Activated naive CD4-positive, alpha-beta T cell (primary cell): ENCODE results near the gene CCBE1.

Experiments
- DNase-seq, 4 experiments: peaks; one replicate each; lab custom pipeline; 2025; lab: John Stamatoyannopoulos, UW

CCBE1 gene

DNA sequence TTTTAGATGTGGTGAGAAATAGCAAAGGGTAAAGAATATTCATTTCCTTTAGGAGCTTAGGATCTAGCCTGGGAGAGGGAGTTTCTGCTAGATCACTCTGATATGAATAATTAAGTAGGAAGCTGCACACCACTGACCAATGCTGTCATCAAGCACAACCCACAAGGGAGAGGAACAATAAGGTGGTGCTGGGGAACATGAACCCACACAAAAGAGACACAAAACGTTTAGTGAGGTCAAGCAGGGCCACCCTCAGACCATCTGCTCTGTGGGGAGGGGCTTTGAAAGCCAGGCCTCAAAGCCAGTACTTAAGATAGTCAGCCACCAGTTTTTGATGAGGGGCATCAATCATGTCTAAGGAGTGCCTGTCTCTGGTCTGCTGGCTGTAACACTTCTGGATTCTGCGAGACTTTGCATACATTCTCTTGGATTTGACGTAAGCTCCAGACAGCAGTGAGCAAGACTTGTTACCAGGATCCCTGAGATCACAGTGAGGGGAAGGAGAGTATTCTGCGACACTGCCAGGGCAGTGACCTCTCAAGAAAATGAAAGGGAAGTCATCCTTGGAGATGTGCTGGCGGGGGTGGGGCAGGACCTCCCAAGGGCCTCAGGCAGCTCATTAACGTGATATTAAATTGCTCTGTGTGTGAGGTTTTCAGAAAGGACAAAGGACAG, 127.0 kb downstream of the CCBE1 start:
- no peak for DNase-seq

DNA sequence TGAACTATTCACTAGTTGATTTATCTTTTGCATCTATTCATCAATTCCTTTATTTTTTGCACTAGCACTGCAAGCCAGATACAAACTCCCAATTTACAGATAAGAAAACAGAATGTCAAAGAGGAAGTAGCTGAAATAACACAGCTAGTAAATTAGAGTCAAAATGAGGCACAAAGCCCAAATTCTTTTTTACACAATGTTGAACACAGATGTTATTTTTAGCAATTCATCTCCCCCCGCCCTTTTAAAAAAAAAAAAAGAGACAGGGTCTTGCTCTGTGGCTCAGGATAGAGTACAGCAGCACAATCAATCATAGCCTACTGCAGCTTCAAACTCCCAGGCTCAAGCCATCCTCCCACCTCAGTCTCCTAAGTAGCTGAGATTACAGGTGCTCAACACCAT, 127.8 kb downstream of the CCBE1 start:
- DNase-seq, result no peak

DNA sequence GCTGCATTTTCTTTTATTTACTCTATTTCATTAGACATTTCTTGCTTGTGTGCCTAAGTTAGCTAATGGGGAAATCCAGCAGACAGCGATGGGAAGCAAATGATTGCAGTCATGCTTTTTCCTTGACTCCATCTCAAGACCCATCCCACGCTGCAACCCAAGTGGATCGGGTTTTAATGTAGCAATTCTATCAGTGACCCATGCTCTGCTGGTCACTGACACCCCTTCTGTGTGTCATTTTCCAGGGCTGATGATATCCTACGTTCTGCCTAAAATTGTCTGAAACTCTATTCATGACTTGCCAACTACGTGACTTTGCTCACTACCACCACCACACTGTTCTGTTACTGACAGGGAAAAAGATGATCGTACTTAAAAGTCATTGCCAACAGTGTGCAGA, 129.8 kb downstream of the CCBE1 start:
- no peak for DNase-seq

DNA sequence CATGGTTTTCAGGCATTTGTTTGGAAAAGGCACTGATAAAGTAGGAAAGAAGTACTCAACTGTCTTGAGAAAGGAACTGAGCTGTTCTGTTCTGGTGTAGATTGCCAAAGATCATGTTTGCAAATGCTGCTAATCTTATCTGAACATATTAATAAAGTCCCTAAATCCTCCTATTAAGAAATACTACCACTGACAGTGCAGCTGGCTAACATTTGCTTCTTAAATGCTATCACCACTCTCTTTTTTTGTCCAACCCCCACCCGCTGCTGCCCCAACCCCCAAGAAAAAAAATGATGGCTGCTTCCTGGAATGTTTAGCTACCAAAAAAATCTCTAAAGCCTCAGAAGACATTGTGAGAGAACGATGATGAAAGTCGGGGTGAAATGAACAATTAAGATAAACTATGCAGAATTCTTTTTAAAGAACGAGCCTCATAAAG, 130.7 kb downstream of the CCBE1 start:
- DNase-seq, result no peak

DNA sequence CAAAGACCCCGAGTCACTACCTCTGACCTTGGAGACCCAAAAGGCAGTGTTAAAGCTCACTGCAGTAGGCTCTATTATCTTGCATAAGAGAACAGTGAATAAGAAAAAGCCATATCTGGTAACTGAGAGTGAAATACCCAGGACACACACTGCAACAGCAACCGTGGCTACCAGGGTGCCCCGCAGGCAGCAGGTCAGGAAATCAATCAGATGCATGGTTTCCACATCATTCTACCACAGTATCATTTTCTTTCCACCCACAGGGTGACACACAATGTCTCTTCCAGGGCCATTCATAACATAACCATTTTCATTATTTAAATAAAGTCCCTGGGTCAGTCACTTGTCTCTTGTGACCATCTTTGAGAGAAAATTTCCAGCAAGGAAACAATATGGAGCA, 131.3 kb downstream of the CCBE1 start:
- DNase-seq, result no peak

DNA sequence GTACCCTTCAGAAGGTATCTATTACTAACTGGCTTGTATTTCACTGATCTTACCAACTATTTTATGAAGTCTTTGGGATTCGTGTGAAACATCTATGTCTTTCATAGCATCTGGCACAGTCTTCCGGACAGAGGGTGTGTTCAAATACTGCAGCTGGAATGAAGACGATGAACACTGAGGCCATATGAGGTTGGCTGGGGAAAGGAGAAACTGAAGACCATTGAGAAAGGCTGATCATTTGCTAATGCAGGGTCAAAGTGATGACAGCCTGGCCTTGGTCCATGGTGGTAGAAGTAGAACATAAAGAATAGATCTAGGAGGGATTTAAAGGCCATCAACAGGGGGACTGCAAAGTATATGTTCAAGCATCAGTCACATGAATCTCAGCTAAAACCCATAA, 132.7 kb downstream of the CCBE1 start:
- no peak for DNase-seq

DNA sequence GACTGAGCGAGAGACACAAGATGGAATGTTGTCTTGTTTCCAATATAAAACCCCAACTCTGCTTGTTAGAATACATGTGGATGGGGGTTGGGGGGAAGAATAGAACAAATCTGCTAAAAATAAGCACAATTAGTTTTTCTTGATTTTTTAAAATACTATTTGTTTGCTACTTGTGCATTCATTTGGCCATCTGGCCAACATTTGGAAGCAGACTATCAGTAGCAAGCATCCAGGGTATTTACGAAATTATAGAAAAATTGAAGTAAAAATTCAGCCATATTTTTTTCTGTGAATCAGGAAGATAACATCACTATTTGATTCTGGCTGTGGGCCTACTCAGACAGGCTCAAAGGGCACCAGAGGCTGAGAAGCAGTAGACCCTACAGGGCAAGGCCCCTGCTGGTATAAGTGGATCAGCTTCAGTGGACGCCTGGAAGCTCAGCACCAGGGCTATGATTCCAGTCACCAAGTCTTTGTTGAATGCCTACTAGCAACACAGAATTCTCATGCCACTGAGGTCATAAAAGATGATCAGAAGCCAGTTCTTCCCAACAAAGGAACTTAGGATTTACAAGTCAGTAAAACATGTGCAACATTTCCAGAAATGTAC, 133.9 kb downstream of the CCBE1 start:
- no peak for DNase-seq

DNA sequence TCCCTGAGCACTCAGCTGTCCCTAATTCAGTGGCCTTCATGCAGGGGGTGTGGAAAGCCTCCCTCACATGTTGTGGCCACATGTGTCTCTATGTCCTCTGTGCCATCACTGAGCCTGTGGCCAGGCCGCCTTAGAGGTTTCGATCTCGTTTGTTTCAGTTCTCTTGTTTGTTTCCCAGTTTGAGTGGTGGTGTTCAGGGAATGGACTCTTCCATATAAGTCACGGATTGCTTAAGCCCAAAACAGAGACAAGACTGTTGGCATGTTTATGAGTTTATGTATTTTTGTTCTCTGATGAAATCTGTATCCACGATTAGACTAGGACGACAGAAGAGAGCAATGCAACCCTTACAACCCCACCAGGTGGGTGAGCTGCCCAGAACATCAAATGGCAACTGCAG, 134.5 kb downstream of the CCBE1 start:
- no peak for DNase-seq

DNA sequence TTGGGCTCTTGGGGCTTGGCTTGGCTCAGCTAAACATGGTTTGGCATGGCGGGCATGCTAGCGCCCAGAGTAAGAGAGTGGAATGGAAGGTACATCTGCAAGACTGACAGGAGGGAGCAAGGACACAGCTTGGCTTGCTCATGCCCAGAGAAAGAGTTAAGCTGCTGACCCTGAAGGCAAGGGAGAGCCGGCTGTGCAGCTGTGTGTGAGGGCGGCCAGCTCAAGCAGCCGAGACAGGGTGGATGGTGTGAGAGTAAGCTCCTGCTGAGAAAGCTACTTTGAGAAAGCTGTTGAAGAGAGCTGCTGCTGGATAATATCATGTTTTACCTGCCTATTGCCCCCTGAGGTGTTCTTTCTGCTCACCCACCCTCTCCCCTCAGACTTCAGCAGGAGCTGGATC, 135.6 kb downstream of the CCBE1 start:
- no peak for DNase-seq

DNA sequence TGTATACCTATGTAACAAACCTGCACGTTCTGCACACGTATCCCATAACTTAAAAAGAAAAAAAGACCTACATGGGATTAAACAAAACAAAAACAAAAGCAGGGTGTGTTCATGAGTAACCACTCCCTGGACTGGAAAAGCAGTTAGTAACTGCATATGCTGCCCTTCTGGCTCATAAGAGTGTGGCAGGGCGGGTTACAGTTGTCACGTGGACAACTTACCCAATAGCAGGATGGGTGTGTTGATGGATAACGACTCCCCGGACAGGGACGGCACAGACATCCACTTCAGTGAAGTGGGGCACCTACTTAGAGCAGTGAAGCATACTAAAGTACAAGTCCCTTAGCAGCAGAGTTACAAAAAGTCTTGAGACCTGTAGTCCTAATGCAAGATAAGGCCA, 136.7 kb downstream of the CCBE1 start:
- no peak for DNase-seq

DNA sequence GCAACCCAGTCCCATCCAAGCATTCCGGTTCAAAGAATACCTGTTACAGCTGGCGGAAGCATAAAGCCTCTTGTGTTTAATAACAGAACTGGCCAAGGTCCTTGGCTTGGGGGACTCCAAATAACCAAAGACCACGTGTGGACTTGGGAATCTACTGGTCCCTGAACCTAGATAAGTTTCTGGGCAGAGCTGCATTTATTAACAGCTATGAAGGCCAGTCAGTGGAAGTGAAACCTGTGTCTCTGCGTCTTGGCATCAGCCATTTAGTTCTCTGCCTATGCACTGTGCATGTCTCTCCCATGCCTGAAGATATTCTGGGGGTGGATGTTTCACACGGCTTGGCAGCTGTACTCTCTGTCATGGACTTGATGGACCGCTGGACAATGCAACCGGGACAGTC, 137.7 kb downstream of the CCBE1 start:
- DNase-seq, result no peak

DNA sequence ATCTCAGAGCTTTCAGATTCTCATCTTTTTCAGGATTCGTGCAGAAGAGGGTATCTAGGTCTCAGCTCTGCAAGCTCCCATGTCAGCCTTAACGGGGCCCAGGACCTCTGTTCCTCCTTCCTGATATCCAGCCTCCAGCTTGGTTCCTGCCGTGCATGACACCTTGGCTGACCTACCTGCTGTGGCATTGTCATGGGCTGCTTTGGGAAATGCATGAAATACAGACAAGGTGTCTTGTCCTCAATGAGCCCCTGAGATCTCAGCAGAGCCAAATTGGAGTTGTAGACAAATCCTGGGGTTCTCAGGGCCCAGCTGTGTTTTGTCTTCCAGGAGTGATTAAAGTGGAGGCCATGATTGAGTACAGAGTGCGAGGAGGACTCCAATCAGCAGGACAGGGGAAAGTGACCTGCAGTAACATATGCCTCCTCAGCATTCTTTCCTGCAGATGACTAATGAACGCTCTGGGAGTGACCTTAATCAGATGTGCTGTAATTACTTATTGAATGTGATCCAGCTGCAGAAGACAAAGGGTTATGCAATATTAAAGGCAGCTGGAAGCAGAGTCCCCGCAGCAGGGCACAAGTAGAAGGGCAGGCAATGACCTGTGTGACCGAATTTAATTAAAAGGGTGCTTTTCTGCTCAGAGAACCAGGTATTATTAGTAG, 141.1 kb downstream of the CCBE1 start:
- DNase-seq, result no peak

DNA sequence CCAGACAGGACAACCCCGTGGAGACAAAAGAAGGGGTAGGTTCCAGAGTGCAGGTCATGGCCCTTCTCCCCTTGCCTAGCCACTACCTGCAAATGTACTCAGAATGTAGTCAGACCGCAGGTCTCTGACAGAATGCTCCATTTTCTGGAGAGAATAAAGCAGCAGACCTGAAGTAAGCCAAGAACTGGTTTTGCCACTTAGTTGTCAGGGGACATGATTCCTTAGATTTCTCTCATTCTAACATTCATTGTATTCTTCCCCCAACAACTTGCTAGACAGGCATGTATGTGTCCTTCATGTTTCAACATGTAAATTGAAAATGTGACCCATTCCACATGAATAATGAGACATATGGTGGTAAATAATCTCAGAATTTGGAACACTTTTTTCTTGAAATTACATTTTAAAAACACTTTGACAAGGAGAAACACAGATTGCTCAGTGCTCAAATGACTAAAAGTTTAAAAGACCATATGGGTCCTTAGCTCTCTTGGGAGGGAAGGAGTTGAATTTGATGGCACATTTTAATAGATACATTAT, 142.4 kb downstream of the CCBE1 start:
- no peak for DNase-seq

DNA sequence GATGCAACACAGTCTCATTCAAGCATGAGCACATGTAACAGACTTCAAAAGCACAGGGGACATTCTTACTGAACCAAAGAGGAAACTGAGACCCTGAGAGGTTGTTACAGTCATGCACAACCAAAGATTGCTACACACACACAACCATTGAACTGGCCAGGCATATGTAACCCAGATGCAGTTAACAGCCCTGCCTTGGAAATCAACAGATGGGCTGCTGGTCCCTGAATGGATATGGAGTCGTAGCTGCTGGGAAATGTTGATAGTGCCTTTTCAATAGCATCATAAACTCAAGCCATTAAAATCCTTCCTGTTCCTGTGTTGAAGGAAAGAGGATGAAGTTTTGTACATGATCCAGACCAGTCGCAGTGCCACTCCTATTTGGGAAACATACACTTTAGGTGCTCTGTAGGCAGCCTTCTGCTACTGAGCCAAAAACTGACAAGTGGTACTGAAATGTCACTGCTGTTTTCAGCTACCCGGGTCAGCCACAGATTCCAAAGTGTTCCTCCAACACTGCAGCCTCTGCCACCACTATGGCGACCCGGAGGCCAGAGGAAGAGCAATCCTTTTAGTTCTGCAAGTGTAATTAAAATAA, 143.9 kb downstream of the CCBE1 start:
- no peak for DNase-seq

DNA sequence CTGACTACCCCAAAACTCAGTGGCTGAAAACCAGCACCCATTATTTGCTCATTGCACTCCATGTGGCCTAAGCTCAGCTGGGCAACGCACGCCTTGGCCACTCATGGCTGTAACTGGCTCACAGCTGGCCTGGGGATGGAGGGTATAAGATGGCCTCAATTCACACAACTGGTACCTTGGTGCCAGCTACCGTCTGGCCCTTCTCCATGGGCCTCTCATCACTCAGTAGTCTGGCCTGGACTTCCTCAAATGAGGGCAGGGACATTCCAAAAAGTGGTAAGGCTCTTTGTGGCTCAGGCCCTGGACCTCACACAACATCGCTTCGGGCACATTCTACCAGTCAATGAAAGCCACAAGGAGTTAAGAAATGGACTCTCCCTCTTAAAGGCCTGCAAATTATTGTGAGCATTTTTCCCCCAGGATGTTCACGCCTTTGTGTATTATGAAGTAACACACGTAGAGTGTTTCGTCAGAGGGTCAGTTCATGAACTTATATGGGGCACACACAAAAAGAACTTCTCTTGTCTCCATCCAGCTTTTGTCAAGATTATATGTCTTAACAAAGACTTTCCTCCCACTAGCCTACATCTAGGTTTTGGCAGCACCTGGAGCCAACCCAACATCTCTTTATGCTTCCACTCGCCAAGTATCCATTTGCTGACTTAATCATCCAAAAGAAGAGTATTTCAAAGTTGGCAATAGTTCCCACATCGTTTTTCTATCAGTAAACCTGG, 145.2 kb downstream of the CCBE1 start:
- no peak for DNase-seq

DNA sequence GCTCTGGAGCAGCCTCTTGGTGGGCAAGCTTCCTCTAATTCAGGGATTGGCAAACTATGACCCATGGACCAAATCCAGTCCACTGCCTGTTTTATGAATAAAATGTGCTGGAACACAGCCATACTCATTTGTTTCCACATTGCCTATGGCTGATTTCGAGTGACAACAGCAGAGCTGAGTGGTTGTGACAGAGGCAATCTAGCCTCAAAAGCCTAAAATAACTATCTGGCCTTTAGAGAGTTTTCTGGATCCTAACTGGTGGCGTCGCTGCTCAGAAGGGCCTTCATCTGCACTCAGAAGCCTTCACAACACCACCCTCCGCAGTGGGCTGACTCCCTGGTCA, 147.1 kb downstream of the CCBE1 start:
- DNase-seq, result no peak

DNA sequence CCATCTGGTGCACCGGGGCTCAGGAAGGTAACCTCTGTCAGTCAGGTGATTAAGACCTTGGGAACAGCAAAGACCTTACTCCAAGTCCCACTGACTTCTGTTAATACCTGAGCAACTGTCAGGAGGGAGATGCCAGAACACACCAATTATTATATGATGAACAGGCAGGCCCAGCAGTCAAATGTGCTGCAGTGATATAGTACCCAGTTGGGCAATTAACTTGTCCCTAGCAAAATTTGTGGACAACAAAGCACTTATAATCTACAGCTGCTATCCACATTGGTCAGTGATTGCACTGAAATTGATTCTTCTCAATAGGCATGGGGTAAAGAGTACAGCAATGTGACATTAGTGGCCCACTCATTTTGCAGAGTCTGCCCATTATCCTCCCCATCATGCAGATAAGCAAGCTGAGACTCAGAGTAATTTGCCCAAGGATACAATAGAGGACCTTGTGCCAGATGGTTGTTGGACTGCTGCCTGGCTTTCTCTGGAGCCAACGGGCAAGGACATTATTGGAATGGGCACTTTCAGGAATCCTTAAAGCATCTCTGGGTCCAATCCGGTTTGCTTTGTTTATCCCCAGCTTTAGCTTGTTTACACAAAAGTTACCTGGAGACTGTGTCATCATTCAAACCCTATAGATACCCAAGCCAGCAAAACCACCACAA, 147.6 kb downstream of the CCBE1 start:
- no peak for DNase-seq

DNA sequence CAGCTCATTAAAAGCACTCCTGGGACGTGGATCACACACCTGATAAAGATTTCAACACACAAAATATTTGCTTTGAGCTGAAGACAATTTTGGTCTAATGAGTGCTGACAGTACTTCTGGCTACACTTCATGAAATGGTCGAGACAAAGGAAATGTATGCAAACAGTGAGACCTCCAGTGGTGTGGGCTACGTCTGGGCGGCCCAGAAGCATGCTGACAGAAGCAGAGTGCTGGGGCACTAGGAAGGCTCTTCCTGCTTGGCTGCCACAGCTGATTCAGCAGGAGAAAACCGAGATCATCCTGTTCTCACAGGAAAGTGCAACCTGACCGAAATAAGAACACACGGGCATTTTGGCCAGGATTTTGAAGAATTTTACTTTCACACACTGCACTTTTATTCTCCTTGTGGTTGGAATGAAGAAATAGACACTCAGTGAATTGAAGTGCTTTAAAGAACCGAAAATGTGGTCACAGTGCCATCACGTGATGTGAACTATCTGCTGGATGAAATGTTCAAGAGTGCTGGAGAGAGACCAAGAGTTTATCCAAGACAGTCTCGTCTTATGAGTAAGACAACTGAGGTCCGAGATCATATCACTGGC, 149.5 kb downstream of the CCBE1 start:
- no peak for DNase-seq

DNA sequence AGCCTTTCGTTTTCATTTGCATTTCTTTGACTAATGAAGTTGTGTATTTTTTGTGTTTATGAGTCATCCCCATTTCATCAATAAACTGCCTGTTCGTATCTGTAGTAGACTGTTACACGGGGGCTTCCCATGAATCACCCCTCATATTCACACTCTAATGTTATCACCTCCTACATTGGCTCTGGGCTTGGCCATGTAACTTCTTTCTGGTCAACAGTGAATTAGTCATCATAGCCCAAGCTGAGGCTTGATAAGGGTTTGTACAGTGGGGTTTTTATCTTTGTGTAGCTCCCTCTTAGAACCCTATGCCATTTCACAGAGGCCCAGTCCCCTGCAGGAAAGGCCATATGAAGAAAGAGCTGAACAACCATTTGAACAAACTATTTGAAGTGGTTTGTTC, 151.0 kb downstream of the CCBE1 start:
- no peak for DNase-seq

DNA sequence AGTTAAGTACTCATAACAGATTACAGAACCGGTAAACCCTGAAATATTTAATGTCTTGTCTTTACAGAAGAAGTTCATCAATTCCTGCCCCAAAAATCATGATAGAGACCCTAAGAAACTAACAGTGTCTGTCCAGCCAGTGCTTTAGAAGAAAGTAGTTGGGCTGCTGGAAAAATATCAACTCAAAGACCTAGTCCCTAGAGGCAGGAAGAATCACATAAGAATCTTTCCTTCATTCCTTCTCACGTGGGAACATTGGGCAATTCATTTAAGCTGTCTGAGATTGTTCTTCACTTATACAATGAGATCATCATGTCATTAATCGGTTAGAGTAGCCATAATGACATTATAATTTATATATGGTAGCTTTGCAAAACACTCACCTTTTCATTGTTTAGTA, 156.4 kb downstream of the CCBE1 start:
- DNase-seq, result no peak

DNA sequence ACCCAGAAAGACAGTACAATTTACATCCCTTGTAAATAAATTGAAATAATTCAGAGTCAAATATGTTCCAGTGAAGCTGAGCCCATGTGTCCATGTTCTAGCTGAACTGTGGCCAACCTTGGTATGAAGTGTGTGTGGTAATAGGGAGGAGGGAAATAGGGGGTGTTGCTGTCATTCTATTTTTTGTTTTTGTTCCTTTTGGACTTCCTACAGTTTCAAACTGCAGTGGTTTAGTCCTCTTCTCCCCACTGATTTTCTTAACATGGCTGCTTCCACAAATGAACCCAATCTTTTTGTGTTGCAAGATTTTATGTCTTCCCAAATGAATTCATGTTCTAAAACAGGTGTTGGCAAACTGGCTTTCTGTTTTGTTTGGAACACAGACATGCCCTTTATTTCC, 156.9 kb downstream of the CCBE1 start:
- DNase-seq, result no peak
